Breast epithelium (tissue), 4 donors: ENCODE measurements around the gene APMAP. TPM values are rescaled to one million over a fixed set of nuclear protein-coding genes. Genes with fewer than 3 reads are reported as not detected.

Source experiments
- DNase-seq, 2 donors: peaks; one replicate each; pipeline ENCODE4 v3.0.0-alpha.2; 2019; ENCODE audit warnings: low spot score in 2 of 2
- H3K27ac ChIP-seq, 2 donors: fragments of 200-600 bp; sonication (generic) in 1 of 2; one replicate each; pipeline ENCODE4 v1.5.1; 2016 to 2019; ENCODE audit warnings: mild to moderate bottlenecking in 1 of 2
- H3K27me3 ChIP-seq, 2 donors: fragments of 200-600 bp; sonication (generic) in 1 of 2; one replicate each; pipeline versions ENCODE4 v1.5.1 to v1.6.0; 2017 to 2019; ENCODE audit warnings: control low read depth in 1 of 2, mild to moderate bottlenecking in 1 of 2
- H3K36me3 ChIP-seq: fragments of 200-600 bp; one replicate; pipeline ENCODE4 v1.5.1; 2019
- H3K4me1 ChIP-seq, 2 donors: fragments of 200-600 bp; sonication (generic); one replicate each; pipeline ENCODE4 v1.5.1; 2016 to 2019; ENCODE audit warnings: control low read depth in 1 of 2
- H3K4me3 ChIP-seq, 3 donors: fragments of 200-600 bp; sonication (generic); 1 replicate in 2 of 3; 2 replicates in 1 of 3; pipeline ENCODE4 v1.5.1; 2016 to 2019; ENCODE audit warnings: mild to moderate bottlenecking in 3 of 3, moderate library complexity in 2 of 3
- H3K9me3 ChIP-seq, 2 donors: fragments of 200-600 bp; sonication (generic) in 1 of 2; one replicate each; pipeline ENCODE4 v1.5.1; 2016 to 2019; ENCODE audit warnings: control low read depth in 1 of 2
- POLR2A ChIP-seq: fragments of 450-650 bp; IDR thresholded peaks from one replicate; pipeline ENCODE4 v1.6.1; 2016; ENCODE audit warnings: antibody characterized with exemption, mild to moderate bottlenecking, moderate library complexity
- POLR2AphosphoS5 ChIP-seq, 3 donors: sonication (generic); formaldehyde crosslinking; IDR thresholded peaks; one replicate each; pipeline ENCODE4 v1.6.1; 2017; ENCODE audit warnings: antibody characterized with exemption in 3 of 3
- intact Hi-C: fragments of 100-400 bp; cut with DNase I; formaldehyde crosslinking; loops from one replicate; pipeline ENCODE4 v1.15.1; 2023; ENCODE audit warnings: low total_unique reads
- total RNA-seq, 3 donors: library from RNA; depleted of rRNA; stranded (reverse); fragments of >200 nt; gene quantifications; one replicate each; pipeline ENCODE4 v1.1.0, GENCODE V29; 2016
- TF ChIP-seq, protein P1 (sequence below), 3 donors: fragments of 450-650 bp; IDR thresholded peaks; one replicate each; pipeline ENCODE4 v1.5.1; 2016 to 2017; ENCODE audit warnings: antibody characterized with exemption in 3 of 3, mild to moderate bottlenecking in 3 of 3, moderate library complexity in 3 of 3

APMAP gene
- total RNA-seq, 3 donors from 2014 or later = 83.2 to 184 (median 101) TPM

DNA sequence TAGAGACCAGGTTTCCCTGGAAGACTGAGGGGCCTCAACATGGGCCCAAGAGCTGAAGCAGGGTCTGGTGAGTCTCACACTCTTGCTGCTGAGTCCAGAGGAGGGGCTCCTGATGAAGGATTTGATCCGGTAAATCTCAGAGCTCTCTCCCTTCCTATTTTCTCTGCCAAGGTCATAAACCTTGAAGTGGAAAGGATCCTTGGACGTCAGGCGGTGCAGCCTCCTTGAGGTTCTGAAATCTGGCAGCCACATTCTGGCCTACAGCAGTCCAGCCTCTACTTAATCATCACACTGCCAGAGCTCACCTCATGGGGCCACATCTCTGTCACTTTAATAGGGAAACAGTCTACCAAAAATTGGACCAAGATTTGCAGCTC lies 41.4 kb upstream of the APMAP start:
- Histone ChIP-seq H3K4me3 (no peak overlapping the region), H3K9me3 (no peaks in the 10 kb centered on the region), H3K4me1 (peaks cover 9 to 21% of the 10 kb centered on the region in 2 donors), H3K27ac (peak overlapping the region; percentile 66 to 73), H3K27me3 (no peaks in the 10 kb centered on the region), H3K36me3 (no peaks in the 10 kb centered on the region)
- intact Hi-C loops = no loop called here
- DNase-seq = no peak
- no peak for TF ChIP-seq POLR2AphosphoS5 (IDR thresholded peaks at IDR 0.05)
- TF ChIP-seq POLR2A = no peak
- TF ChIP-seq, protein P1, sequence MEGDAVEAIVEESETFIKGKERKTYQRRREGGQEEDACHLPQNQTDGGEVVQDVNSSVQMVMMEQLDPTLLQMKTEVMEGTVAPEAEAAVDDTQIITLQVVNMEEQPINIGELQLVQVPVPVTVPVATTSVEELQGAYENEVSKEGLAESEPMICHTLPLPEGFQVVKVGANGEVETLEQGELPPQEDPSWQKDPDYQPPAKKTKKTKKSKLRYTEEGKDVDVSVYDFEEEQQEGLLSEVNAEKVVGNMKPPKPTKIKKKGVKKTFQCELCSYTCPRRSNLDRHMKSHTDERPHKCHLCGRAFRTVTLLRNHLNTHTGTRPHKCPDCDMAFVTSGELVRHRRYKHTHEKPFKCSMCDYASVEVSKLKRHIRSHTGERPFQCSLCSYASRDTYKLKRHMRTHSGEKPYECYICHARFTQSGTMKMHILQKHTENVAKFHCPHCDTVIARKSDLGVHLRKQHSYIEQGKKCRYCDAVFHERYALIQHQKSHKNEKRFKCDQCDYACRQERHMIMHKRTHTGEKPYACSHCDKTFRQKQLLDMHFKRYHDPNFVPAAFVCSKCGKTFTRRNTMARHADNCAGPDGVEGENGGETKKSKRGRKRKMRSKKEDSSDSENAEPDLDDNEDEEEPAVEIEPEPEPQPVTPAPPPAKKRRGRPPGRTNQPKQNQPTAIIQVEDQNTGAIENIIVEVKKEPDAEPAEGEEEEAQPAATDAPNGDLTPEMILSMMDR (IDR thresholded peaks at IDR 0.05) = no peak

DNA sequence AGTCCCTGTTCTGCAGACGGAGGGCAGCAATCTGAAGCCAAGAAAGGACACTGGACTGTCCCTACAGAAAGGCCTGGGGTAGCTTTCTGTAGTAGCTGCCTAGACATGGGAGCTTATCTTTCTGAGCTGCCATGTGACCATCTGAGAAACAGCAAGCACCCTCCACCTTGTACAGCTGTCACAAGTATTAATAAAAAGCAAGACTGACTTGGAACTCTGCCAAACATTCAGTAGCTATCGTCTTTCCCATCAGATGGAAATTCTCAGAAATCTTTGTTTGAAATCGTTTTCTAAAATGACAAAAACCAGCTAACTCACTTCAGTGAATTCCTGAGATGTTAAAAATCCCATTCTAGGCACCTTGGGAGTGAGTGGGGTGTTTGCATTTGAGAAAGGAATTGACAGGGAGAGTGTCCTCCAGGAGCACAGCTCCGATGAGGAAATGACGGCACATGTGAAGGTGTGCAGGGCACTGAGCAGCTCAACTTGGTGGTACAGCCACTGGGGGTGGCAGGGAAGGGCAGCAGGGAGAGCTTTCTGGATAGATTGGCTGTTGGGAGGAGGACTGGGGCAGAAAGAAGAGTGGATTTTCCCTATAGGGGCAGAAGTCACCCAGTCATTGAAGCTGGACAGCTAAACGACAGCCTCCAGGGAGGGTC lies 40.8 kb upstream of the APMAP start:
- Histone ChIP-seq H3K27ac (peak overlapping the region; percentile 66 to 73), H3K4me1 (peaks cover 4 to 16% of the 10 kb centered on the region in 2 donors)
- DNase-seq = no peak

DNA sequence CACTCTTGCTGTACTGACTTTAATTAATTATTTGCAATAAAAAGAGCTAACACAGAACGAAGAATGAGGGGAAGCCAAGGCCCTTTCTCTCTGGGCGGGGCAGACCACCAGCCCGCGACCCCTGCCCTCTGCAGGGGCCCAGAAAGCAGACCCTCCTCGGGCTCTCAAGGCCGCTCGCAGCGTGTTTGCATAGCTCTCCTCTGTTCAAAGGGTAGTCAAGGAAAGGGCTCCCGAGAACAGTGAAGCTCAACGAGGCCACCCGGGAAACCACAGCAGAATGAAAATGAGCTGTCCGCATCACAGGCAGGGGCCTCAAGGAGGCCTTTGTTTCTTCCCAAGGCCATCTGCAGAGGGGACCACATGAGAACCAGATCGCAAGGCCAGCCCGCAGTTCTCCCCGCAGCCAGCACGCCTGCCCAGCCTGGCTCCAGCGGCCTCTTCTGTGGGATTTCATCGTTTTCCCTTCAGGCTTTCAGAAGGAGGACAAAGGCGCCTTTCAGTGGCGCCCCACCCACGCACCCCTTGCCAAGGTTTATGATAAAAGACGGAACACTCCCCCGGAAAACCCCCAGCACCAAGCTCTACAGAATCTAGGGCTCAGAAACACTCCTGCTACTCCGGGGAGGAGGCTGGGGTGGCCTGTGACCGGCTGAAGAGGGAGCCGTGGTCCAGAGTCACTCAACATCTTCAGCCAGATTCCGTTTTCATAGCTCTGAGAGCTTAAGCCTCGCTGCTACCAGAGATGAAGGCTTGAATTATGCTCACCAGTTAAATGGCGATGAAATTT lies 40.1 kb upstream of the APMAP start:
- Histone ChIP-seq H3K27ac (peak overlapping the region; percentile 66 to 73), H3K36me3 (no peaks in the 10 kb centered on the region), H3K4me3 (peak overlapping the region in 1 of 3 donors; percentile 27), H3K9me3 (no peaks in the 10 kb centered on the region), H3K27me3 (no peaks in the 10 kb centered on the region), H3K4me1 (peaks cover 4 to 8% of the 10 kb centered on the region in 2 donors)
- TF ChIP-seq POLR2AphosphoS5 (IDR thresholded peaks at IDR 0.05) (peak in 1 of 3 donors; percentile 8), POLR2A (no peak)
- DNase-seq = peak in 1 of 2 donors; percentile 74
- intact Hi-C loops = no loop called here

More for the DNA sequence above, 40.8 kb upstream of the APMAP start:
- H3K36me3 ChIP-seq = no peaks in the 10 kb centered on the region
- TF ChIP-seq POLR2AphosphoS5 (IDR thresholded peaks at IDR 0.05) (no peak), POLR2A (no peak)
- TF ChIP-seq, protein P1 (IDR thresholded peaks at IDR 0.05) = no peak
- no peaks in the 10 kb centered on the region for H3K9me3 ChIP-seq
- intact Hi-C loops = no loop called here
- H3K27me3 ChIP-seq = no peaks in the 10 kb centered on the region
- no peak overlapping the region for H3K4me3 ChIP-seq

DNA sequence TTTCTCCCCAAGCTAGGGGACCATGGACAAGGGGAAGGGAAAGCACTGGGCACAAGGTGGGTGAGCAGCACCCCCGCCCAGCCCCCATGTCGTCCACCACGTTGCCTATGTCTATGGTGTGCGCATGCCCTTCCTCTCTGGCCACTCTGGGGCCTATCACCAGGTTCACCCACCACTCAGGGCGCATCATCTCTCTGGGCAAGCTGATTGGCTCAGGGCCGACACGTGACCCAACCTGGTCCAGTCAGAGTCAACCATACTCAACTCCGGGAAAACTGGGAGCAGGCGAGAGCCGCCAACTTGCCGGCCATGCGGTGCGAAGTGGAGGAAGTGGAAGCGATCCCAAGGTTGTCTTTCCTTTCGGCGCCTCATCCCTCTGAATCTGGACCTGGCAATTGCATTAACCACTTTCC lies 39.5 kb upstream of the APMAP start:
- H3K27me3 ChIP-seq = no peaks in the 10 kb centered on the region
- TF ChIP-seq, protein P1 (IDR thresholded peaks at IDR 0.05) = no peak
- TF ChIP-seq POLR2AphosphoS5 (IDR thresholded peaks at IDR 0.05) (no peak), POLR2A (no peak)
- no peaks in the 10 kb centered on the region for H3K9me3 ChIP-seq
- intact Hi-C loops = no loop called here
- DNase-seq = no peak
- H3K36me3 ChIP-seq = no peaks in the 10 kb centered on the region
- peak overlapping the region in 1 of 3 donors; percentile 27 for H3K4me3 ChIP-seq
- H3K4me1 ChIP-seq = peaks cover 4 to 8% of the 10 kb centered on the region in 2 donors
- H3K27ac ChIP-seq = peak overlapping the region; percentile 66 to 73

DNA sequence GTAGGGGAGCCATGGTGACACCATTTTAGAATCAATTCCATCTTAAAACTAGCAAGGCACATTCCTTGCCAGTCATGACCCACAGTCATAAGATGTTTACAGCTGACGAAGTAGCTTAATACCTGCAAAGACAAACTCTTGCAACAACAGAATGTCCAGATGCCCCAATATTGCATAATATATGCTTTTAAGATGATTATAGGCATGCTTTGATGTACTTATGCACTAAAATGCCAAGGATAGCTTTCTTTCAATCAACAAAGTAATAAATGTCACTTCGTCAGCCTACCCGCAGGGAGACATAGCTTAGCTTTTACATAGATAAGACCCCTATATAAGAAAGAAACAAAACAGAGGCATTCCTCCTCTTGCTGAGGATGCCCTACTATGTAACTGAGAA lies 38.7 kb upstream of the APMAP start:
- Histone ChIP-seq H3K27ac (no peak overlapping the region), H3K4me3 (no peak overlapping the region), H3K9me3 (no peaks in the 10 kb centered on the region), H3K27me3 (no peaks in the 10 kb centered on the region), H3K36me3 (no peaks in the 10 kb centered on the region), H3K4me1 (peaks cover 4 to 8% of the 10 kb centered on the region in 2 donors)
- DNase-seq = no peak
- TF ChIP-seq, protein P1 (IDR thresholded peaks at IDR 0.05) = no peak
- no peak for TF ChIP-seq POLR2AphosphoS5 (IDR thresholded peaks at IDR 0.05)
- TF ChIP-seq POLR2A = no peak
- intact Hi-C loops = no loop called here
